ENCODE results near the gene DCP1A. TPM values are rescaled to one million over a fixed set of nuclear protein-coding genes. Genes with fewer than 3 reads are reported as not detected.
A peak's percentile ranks its signal among the peaks of the same experiment; 100 is the strongest.

The DCP1A gene
- total and polyA plus RNA-seq, 2 donors (not counting 3 experiments of a cell fraction or from before 2014, with no cell fraction given): 32.3 to 38.0 TPM

GRCh38 chr3:53342353-53342752, 5.0 kb downstream of the DCP1A start:
- Histone ChIP-seq H3K79me2 (ENCODE audit: control insufficient read depth, insufficient read depth, low read length) (peaks cover 74% of the 10 kb centered on the region), H3K4me3 (replicated peaks in 1 of 3; ENCODE audit: insufficient read depth in 1 of 3, low read depth in 1 of 3, low read length in 3 of 3) (no peak overlapping the region), H3K36me3 (ENCODE audit: control insufficient read depth in 2 of 2, extremely low read depth in 1 of 2, insufficient read depth in 2 of 2, low read length in 2 of 2) (peaks cover 9 to 10% of the 10 kb centered on the region in 2 experiments), H3K9me1 (replicated peaks; ENCODE audit: control insufficient read depth, extremely low read depth, insufficient read depth, low read length) (no peaks in the 10 kb centered on the region), H3K4me2 (ENCODE audit: insufficient read depth, low read length) (no peak overlapping the region), H2AFZ (ENCODE audit: low read depth, low read length) (no peak overlapping the region), H3K9ac (replicated peaks; ENCODE audit: extremely low read depth, insufficient read depth, low read length) (no peak overlapping the region), H4K20me1 (replicated peaks; ENCODE audit: control insufficient read depth, extremely low read depth, insufficient read depth, low read length) (peaks cover 3% of the 10 kb centered on the region), H3K27ac (ENCODE audit: insufficient read depth, low read depth, low read length) (peak overlapping the region; percentile 30), H3K4me1 (ENCODE audit: control insufficient read depth, extremely low read depth, insufficient read depth, low read length) (peaks cover 12% of the 10 kb centered on the region), H3K9me3 (replicated peaks; ENCODE audit: control insufficient read depth, insufficient read depth, low read length) (no peaks in the 10 kb centered on the region), H3K27me3 (ENCODE audit: control insufficient read depth in 2 of 2, insufficient read depth in 2 of 2, low read length in 2 of 2) (no peaks in the 10 kb centered on the region)
- ChIA-PET CTCF (no interaction called here), POLR2A (no interaction called here)
- TF ChIP-seq CTCF (IDR thresholded peaks at IDR 0.05; ENCODE audit: extremely low read depth in 1 of 2, insufficient read depth in 1 of 2, low read depth in 1 of 2, low read length in 2 of 2) (no peak), POLR2A (IDR thresholded peaks at IDR 0.05; ENCODE audit: low read depth, low read length) (no peak), EZH2 (IDR thresholded peaks at IDR 0.05; ENCODE audit: borderline replicate concordance, low read depth, low read length, severe bottlenecking) (no peak), FOS (IDR thresholded peaks at IDR 0.05; ENCODE audit: borderline replicate concordance, insufficient read depth, low read length) (no peak), MYC (IDR thresholded peaks at IDR 0.05; ENCODE audit: low read depth, low read length) (no peak), POLR2AphosphoS5 (IDR thresholded peaks at IDR 0.05; ENCODE audit: insufficient read depth, low read depth, low read length) (no peak), JUN (IDR thresholded peaks at IDR 0.05; ENCODE audit: borderline replicate concordance, insufficient read depth, insufficient read length, low read depth) (no peak), GATA2 (IDR thresholded peaks at IDR 0.05; ENCODE audit: insufficient read depth, insufficient read length, low read depth, low read length) (no peak), MAX (IDR thresholded peaks at IDR 0.05; ENCODE audit: insufficient read depth, insufficient read length) (no peak)
- BruUV-seq (replicated peaks): no TSS peak
- DNase-seq (ENCODE audit: low read depth, low spot score): peak; percentile 15
- dilution Hi-C loops (cut with MboI; ENCODE audit: extremely low pct_ligation_motif_present, low sequenced_read_pairs) (no loop called here), intact Hi-C loops (cut with micrococcal nuclease) (no loop called here)
- FAIRE-seq: no peak

Measured in endothelial cell of umbilical vein (primary cell).